Retinal pigment epithelial cell (primary cell): ENCODE results near the gene CNTNAP4.

ENCODE experiments used
- DNase-seq: peaks from one replicate; pipeline ENCODE4 v3.0.0-alpha.2; 2010; ENCODE audit warnings: low read depth
- H3K4me3 ChIP-seq: 2 replicates; pipeline ENCODE4 v1.5.1; 2011; ENCODE audit warnings: mild to moderate bottlenecking, low read length, control low read depth, moderate library complexity
- CTCF ChIP-seq: conservative IDR thresholded peaks from 2 replicates; pipeline ENCODE4 v1.5.1; 2011; ENCODE audit warnings: low read depth, low read length, control low read depth, inconsistent platforms

Gene CNTNAP4

GRCh38 chr16:76441391-76441790, 164.2 kb downstream of the CNTNAP4 start:
- no peak for TF ChIP-seq CTCF
- DNase-seq, result no peak
- H3K4me3 ChIP-seq, result no peak overlapping the region

- no peak for TF ChIP-seq CTCF
- no peak for DNase-seq
- no peak overlapping the region for H3K4me3 ChIP-seq
Measured at GRCh38 chr16:76441876-76442275, 164.7 kb downstream of the CNTNAP4 start.

GRCh38 chr16:76443973-76444372, 166.8 kb downstream of the CNTNAP4 start:
- TF ChIP-seq CTCF, result no peak
- no peak overlapping the region for H3K4me3 ChIP-seq
- DNase-seq, result no peak

- no peak overlapping the region for H3K4me3 ChIP-seq
- TF ChIP-seq CTCF, result no peak
- DNase-seq, result no peak
Measured at GRCh38 chr16:76444832-76445231, 167.6 kb downstream of the CNTNAP4 start.

- no peak for DNase-seq
- no peak for TF ChIP-seq CTCF
Measured at GRCh38 chr16:76445815-76446214, 168.6 kb downstream of the CNTNAP4 start.

GRCh38 chr16:76446251-76446650, 169.1 kb downstream of the CNTNAP4 start:
- H3K4me3 ChIP-seq, result no peak overlapping the region
- DNase-seq, result no peak
- no peak for TF ChIP-seq CTCF

More at GRCh38 chr16:76445815-76446214, 168.6 kb downstream of the CNTNAP4 start:
- no peak overlapping the region for H3K4me3 ChIP-seq

- no peak overlapping the region for H3K4me3 ChIP-seq
- TF ChIP-seq CTCF, result no peak
- DNase-seq, result no peak
Measured at GRCh38 chr16:76450890-76451289, 173.7 kb downstream of the CNTNAP4 start.
